Endodermal cell (in vitro differentiated cells): ENCODE measurements around the gene KCNQ4. TPM values are rescaled to one million over a fixed set of nuclear protein-coding genes. Genes with fewer than 3 reads are reported as not detected.

ENCODE experiments used
- DNase-seq: peaks from one replicate; pipeline ENCODE4 v3.0.0-alpha.2; 2017
- H3K27ac ChIP-seq: 2 replicates; pipeline ENCODE4 v1.5.1; 2013; ENCODE audit warnings: mild to moderate bottlenecking, low read depth, low read length, moderate library complexity
- H3K27me3 ChIP-seq: 2 replicates; pipeline ENCODE4 v1.6.1; 2013; ENCODE audit warnings: mild to moderate bottlenecking, low read length, moderate library complexity; ENCODE audit not compliant: insufficient read depth, control insufficient read depth, poor library complexity, severe bottlenecking
- H3K36me3 ChIP-seq: 2 replicates; pipeline ENCODE4 v1.7.0; 2013; ENCODE audit warnings: mild to moderate bottlenecking, low read length, moderate library complexity; ENCODE audit not compliant: control insufficient read depth, insufficient read depth
- H3K4me1 ChIP-seq: one replicate; pipeline ENCODE4 v1.7.0; 2013; ENCODE audit warnings: low read length; ENCODE audit not compliant: control insufficient read depth, insufficient read depth
- H3K4me3 ChIP-seq: 2 replicates; pipeline ENCODE4 v1.5.1; 2013; ENCODE audit warnings: mild to moderate bottlenecking, low read length, moderate library complexity
- H3K9ac ChIP-seq: 2 replicates; pipeline ENCODE4 v1.6.1; 2013; ENCODE audit warnings: mild to moderate bottlenecking, low read length, moderate library complexity; ENCODE audit not compliant: poor library complexity, severe bottlenecking; ENCODE audit errors: extremely low read depth
- H3K9me3 ChIP-seq: 2 replicates; pipeline ENCODE4 v1.6.1; 2013; ENCODE audit warnings: mild to moderate bottlenecking, low read length, moderate library complexity; ENCODE audit not compliant: control insufficient read depth
- H3K27ac Mint-ChIP-seq: 2 replicates; pipeline ENCODE4 v1.8.0; 2020; ENCODE audit warnings: mixed read lengths
- H3K27me3 Mint-ChIP-seq: 2 replicates; pipeline ENCODE4 v1.8.0; 2021; ENCODE audit warnings: mild to moderate bottlenecking, mixed read lengths; ENCODE audit not compliant: insufficient read depth
- H3K36me3 Mint-ChIP-seq: 2 replicates; pipeline ENCODE4 v1.8.0; 2020; ENCODE audit warnings: low read depth, mixed read lengths
- H3K4me1 Mint-ChIP-seq: 2 replicates; pipeline ENCODE4 v1.8.0; 2020; ENCODE audit warnings: mixed read lengths
- H3K4me3 Mint-ChIP-seq: 2 replicates; pipeline ENCODE4 v1.8.0; 2020; ENCODE audit warnings: mild to moderate bottlenecking, moderate library complexity, mixed read lengths
- H3K9me3 Mint-ChIP-seq: 2 replicates; pipeline ENCODE4 v1.8.0; 2020; ENCODE audit warnings: mild to moderate bottlenecking, mixed read lengths
- CTCF ChIP-seq: fragments of 200-600 bp; sonication (generic); conservative IDR thresholded peaks from 2 replicates; pipeline ENCODE4 v1.5.0; 2021; ENCODE audit warnings: antibody characterized with exemption, mild to moderate bottlenecking
- WGBS, 2 experiments: methylation state at CpG; one replicate each; pipeline versions ENCODE4 v1.1.5 to v1.1.7; 2013; ENCODE audit warnings: missing lambda C conversion rate in 2 of 2, mixed read lengths in 1 of 2; ENCODE audit not compliant: insufficient coverage in 1 of 2, insufficient read length in 1 of 2; 5-methylcytosine and 5-hydroxymethylcytosine counted together
- total RNA-seq, 2 donors: library from RNA; stranded (reverse); fragmentation: NEBNext Ultra II Directional in 1 of 2; extraction: Animal tissue kit (Norgen Biotek cat#: 25700) in 1 of 2; gene quantifications; 2 replicates in 1 of 2; 3 replicates in 1 of 2; pipeline ENCODE4 v1.2.1, GENCODE V29; 2021

KCNQ4 gene
- total RNA-seq, 2 donors from 2014 or later, result 0.22 to 0.88 TPM

GRCh38 chr1:40856116-40856515 lies 72.5 kb downstream of the KCNQ4 start:
- peaks cover 32% of the 10 kb centered on the region for H3K27me3 Mint-ChIP-seq
- H3K27ac Mint-ChIP-seq, result no peak overlapping the region
- Histone ChIP-seq H3K27me3 (peaks cover 33% of the 10 kb centered on the region), H3K9ac (no peak overlapping the region), H3K27ac (no peak overlapping the region), H3K4me1 (no peaks in the 10 kb centered on the region), H3K9me3 (no peaks in the 10 kb centered on the region), H3K36me3 (no peaks in the 10 kb centered on the region), H3K4me3 (no peak overlapping the region)
- no peaks in the 10 kb centered on the region for H3K36me3 Mint-ChIP-seq
- no peak for TF ChIP-seq CTCF
- H3K4me1 Mint-ChIP-seq, result peaks cover 7% of the 10 kb centered on the region
- 84 to 92% methylated on average over 3 of the region's 3 CpGs for WGBS, 2 experiments
- DNase-seq, result no peak
- no peaks in the 10 kb centered on the region for H3K9me3 Mint-ChIP-seq
- no peak overlapping the region for H3K4me3 Mint-ChIP-seq

GRCh38 chr1:40856656-40857302 lies 73.2 kb downstream of the KCNQ4 start:
- no peaks in the 10 kb centered on the region for H3K4me1 ChIP-seq
- no peaks in the 10 kb centered on the region for H3K36me3 ChIP-seq
- H3K9me3 Mint-ChIP-seq, result no peaks in the 10 kb centered on the region
- no peak overlapping the region for H3K4me3 Mint-ChIP-seq
- no peak overlapping the region for H3K27ac ChIP-seq
- no peak overlapping the region for H3K4me3 ChIP-seq
- TF ChIP-seq CTCF, result no peak
- WGBS, 2 experiments, result 94 to 96% methylated on average over 9 of the region's 9 CpGs
- no peaks in the 10 kb centered on the region for H3K36me3 Mint-ChIP-seq
- no peaks in the 10 kb centered on the region for H3K9me3 ChIP-seq
- peaks cover 37% of the 10 kb centered on the region for H3K27me3 ChIP-seq
- DNase-seq, result no peak
- peaks cover 33% of the 10 kb centered on the region for H3K27me3 Mint-ChIP-seq
- H3K9ac ChIP-seq, result no peak overlapping the region
- peaks cover 7% of the 10 kb centered on the region for H3K4me1 Mint-ChIP-seq
- no peak overlapping the region for H3K27ac Mint-ChIP-seq

- WGBS, 2 experiments, result 20 to 62% methylated on average over 1 to 2 of the region's 2 CpGs
- no peaks in the 10 kb centered on the region for H3K36me3 ChIP-seq
- no peak overlapping the region for H3K9ac ChIP-seq
- no peaks in the 10 kb centered on the region for H3K9me3 ChIP-seq
- H3K9me3 Mint-ChIP-seq, result no peaks in the 10 kb centered on the region
- no peaks in the 10 kb centered on the region for H3K4me1 ChIP-seq
- H3K27me3 ChIP-seq, result peaks cover 37% of the 10 kb centered on the region
- H3K4me3 ChIP-seq, result no peak overlapping the region
- H3K4me1 Mint-ChIP-seq, result peaks cover 11% of the 10 kb centered on the region
- H3K36me3 Mint-ChIP-seq, result no peaks in the 10 kb centered on the region
- no peak overlapping the region for H3K27ac Mint-ChIP-seq
- no peak overlapping the region for H3K4me3 Mint-ChIP-seq
- TF ChIP-seq CTCF, result no peak
- peak; percentile 61 for DNase-seq
- H3K27ac ChIP-seq, result no peak overlapping the region
- peaks cover 31% of the 10 kb centered on the region for H3K27me3 Mint-ChIP-seq
These were observed 74.2 kb downstream of the KCNQ4 start for GRCh38 chr1:40857737-40858136.
